IPS-18c (cell line): ENCODE measurements around the gene KIAA0825.

ENCODE experiments used
- H3K4me3 ChIP-seq: 2 replicates; pipeline ENCODE4 v1.7.0; 2013; ENCODE audit warnings: low read depth, mild to moderate bottlenecking, low read length, moderate library complexity; ENCODE audit not compliant: insufficient read depth
- H3K9me3 ChIP-seq: one replicate; pipeline ENCODE4 v1.6.1; 2013; ENCODE audit warnings: mild to moderate bottlenecking, low read length, moderate library complexity; ENCODE audit not compliant: control insufficient read depth, insufficient read depth

KIAA0825 gene

DNA sequence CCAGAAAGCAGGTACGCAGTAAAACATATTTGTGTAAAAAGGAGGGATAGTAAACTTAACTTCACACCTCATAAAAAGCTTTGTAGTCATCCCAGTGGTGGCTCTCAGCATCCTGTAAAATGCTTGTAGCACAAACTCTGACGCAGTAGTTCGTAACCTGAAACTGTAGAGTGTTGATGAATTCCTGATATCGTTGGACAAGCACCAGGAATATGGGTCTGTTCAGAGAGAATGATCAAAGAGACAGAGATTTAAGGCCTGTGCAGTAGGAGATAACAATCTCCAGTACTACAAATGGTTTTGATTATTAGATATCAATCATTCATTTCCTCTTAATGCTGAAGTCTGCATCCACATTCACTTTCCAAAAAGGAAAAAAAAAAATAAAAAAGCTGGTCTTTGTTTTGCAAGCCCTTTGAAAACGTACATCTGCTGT, 148.5 kb downstream of the KIAA0825 start:
- H3K9me3 ChIP-seq: no peaks in the 10 kb centered on the region
- no peak overlapping the region for H3K4me3 ChIP-seq

DNA sequence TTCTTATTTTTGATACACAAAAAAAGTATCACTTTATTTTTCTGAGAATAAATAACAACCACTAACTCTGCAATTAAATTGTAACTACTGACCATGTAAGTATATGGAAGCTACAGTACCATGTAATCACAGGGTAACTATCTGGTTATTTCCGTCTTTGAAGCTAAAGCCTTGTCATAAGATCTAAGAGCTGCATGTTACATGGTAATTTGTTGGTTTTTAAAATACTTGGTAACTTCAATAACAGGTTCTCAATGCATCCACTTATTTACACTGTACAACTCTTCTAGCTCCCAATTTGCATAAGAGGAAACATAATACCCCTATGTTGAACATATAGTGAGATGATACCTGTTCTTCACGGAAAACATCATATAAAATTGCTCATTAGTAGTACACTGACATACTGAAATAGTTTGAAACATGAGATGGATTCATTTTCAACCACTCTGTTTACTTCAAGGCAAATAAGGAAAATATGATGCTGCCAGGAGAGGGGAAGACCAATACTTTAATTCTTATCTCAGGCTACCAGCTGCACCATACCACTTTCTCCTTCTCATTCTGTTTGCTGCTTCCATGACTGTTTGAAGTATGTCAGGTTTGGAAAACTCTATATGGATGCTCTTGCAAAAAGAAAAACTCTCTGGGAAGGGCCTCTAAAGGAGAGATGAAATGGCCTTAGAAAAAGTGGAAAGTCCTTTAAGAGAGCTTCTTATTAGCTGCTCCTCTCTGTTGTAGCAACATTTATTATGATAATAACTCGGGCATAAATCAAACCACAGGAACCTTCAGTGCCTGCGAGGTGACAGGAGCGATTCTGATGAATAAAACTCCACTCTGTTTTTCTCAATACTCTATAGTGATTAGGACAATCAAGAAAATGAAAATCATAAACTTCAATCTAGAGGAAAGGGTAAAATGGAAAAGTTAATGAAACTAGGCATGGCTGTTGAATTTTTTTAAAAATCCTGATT, 150.2 kb downstream of the KIAA0825 start:
- Histone ChIP-seq H3K9me3 (no peaks in the 10 kb centered on the region), H3K4me3 (no peak overlapping the region)

DNA sequence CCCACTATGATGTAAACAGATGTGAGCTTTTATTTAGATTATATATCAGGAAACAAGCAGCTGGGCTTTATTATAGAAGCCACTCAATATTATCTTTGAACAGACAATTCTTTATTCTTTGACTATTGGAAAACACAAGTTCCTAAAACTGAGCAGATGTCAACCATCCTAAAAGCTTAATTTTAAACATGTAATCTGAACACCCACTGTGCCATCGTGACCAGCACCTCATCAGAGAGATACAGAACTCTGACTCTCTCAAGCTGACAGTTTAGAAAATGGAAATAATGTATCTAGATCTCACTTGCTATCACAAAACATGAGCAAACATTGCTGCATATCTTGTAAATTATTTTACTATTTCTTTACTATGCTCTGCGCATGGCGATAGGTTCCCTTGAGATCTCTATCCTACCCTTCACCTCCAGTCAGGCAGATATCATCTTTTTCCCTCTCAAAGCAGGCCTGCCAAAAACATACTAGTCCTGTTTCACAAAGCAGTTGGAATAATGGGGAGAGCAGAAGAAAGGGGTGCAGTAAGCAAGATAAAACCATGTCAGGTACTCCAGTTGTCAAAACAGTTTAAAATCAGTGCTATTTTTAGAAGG, 151.0 kb downstream of the KIAA0825 start:
- Histone ChIP-seq H3K9me3 (no peaks in the 10 kb centered on the region), H3K4me3 (no peak overlapping the region)

DNA sequence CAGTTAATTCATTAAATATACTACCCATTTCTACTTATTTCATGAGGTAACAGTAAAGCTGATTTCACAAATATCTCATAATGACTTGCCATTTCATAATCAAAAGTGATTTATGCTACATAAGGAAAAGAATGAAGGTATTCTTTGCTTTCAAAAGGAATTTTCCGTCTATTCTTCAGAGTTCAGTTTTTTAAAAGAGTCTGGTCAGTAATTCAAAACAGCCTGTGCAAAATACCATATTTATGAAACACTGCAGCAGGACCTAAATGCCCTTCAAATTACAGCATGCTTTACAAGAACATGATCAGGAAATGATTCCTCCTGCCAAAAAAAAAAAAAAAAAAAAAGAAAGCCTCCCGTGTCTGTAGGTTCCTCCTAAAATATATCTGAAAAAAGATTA, 154.7 kb downstream of the KIAA0825 start:
- no peaks in the 10 kb centered on the region for H3K9me3 ChIP-seq

DNA sequence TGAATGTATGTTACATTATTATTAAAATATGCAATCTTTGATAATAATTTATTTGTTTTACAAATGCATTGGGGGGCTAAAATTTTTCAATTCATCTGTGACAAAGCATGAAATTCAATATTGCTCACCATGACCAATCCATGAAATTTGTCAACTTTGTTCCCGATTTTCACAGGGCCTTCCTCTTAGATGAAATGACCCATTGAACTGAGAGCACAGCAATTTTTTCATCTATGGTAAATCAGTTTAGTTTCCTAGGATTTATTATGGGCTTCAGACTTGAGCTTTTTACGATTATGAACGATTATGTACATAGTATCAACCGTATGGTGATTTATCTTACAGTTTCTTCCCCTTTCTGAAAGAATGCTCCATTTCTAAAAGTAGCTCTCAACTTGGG, 157.3 kb downstream of the KIAA0825 start:
- Histone ChIP-seq H3K4me3 (no peak overlapping the region), H3K9me3 (no peaks in the 10 kb centered on the region)

More for the DNA sequence above, 154.7 kb downstream of the KIAA0825 start:
- H3K4me3 ChIP-seq: no peak overlapping the region

DNA sequence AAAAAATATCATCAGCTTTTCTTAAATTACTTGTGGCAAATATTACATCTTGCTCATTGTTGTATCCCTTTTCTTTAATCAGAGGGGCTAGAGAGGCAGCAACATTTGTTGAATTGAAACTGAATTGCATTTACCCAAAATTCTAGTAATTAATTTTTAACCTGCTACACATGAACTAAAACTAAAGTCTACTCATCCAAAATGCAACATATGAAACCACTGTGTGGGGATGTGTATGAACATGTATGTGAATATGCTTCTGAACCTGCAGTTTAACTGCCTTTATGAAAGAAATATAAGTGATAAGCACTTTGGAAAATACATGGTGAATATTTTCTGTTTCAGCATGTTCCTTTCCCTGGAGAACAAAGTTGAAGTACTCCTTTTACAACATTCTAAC, 158.5 kb downstream of the KIAA0825 start:
- Histone ChIP-seq H3K9me3 (no peaks in the 10 kb centered on the region), H3K4me3 (no peak overlapping the region)

DNA sequence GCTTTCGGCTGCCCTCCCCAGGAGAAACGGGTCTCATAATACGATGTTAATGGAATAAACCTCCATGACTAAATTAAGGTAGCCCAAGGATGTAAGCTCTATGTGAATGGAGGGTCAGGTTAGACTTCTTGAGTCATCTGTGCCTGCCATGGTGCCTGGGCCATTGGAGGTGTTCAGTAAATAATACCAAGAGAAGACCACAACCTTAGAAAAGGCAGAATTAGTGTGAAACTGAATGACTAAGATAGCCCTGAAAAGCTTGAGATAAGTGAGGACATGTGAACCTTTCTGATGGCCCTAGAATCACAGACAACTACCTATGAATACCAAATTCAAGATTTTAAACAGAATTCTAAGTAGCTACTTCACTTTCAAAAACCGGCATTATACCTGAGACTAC, 160.6 kb downstream of the KIAA0825 start:
- Histone ChIP-seq H3K9me3 (no peaks in the 10 kb centered on the region), H3K4me3 (no peak overlapping the region)

DNA sequence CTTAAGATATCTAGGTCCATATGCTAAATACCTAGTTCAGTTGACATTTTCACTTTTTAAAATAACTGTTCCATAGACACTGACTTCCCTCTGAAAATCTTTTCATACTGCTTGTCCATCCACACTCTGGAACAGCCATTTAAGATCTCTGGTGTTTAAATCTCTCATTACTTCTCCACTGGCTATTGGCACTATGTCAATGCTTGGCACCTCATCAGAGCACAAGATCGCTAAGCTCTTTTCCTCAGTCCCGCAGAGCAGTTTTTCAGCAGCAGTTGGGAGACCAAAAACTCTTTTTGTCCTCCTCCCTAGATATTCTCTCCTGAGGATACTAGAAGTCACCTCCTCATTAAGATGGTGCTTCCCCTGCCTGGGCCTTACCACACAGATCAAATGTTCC, 172.7 kb downstream of the KIAA0825 start:
- H3K9me3 ChIP-seq: no peaks in the 10 kb centered on the region

DNA sequence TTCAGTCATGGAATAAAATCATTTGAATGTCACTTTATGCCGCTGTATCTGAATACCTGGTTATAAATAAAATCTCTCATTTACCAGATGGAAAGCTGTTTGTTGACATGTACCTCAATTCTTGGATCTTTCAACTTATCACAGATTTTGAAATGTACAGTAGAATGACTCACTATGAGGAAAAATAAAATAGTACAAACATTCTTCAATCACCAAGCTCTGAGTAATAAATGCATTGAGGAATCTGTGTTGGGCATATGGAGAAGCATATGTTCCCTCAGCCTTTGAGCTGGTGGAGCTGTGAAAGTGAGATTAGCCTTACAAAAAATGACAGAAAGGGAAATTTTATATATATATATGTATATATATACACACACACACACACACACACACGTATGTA, 175.4 kb downstream of the KIAA0825 start:
- H3K9me3 ChIP-seq: no peaks in the 10 kb centered on the region
- no peak overlapping the region for H3K4me3 ChIP-seq

More for the DNA sequence above, 172.7 kb downstream of the KIAA0825 start:
- H3K4me3 ChIP-seq: no peak overlapping the region

DNA sequence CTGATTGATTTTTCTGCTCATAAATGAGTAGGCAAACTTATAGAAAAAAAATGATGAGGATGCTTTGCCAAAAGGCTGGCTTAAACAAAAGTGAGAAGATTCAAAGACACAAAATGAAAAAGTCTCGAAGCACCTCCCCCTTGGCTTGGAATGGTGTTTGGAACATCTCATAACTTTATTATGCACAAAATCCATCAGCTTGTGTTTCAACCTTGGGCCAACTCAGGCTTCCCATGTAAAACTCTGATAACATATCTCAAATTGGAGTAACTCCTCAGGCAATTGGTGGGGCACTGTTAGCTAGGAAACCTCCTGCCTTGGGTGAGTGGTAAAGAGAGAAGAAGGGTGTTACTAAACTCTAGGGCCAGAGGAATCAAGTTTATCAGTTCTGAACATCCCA, 176.3 kb downstream of the KIAA0825 start:
- H3K9me3 ChIP-seq: no peaks in the 10 kb centered on the region

DNA sequence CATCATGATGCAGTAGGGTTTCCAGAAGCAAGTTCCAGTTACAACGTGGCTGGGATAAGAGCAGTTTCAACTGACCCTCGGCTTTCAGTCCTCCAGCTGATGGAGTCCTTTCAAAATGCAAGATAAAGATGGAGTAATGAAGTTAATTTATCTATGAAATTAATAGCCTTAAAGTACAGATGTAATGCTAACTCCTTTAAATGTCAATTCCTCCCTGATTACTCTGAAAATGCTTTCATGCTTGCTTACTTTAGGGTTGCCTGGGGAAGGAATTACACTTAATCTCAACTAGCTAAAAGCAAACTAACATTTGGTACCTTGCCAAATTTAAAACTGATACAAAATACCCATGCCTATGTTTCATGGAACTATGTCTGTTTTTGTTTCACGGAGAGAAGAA, 178.4 kb downstream of the KIAA0825 start:
- no peak overlapping the region for H3K4me3 ChIP-seq

More for the DNA sequence above, 176.3 kb downstream of the KIAA0825 start:
- no peak overlapping the region for H3K4me3 ChIP-seq

DNA sequence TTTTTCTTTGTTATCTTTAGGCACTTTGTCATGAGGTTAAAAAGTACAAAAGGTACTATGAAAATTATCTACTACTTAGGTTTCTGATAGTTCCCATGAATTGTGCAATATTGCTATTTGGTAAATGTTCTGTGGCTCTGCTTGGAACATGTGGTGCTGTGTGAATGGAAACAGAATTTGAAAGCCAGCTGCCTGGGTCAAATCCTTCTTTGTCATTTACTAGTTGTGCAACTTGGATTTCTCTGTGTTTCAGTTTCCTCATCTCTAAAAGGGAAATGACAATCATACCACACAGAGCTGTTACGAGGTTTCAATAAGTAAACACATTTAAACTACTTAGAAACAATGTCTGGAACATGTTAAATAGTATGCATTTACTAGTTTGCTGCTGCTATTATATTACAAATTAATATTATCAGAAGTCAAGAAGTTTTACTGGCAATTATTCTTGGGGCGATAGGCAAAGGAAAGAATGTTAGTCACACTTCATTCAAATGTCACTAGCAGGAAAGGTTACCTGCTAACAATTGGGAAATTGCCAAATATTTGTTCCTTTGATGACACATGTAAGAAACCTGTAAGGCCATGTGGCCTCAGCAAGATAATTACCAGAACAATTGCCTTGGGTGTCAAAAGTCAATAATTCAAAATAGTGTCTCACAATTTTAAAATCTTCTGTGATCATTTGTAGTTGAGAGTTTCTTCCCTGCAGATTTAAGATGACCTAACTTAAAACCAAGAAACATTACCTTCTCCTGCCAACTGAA, 184.8 kb downstream of the KIAA0825 start:
- Histone ChIP-seq H3K4me3 (no peak overlapping the region), H3K9me3 (no peaks in the 10 kb centered on the region)

More for the DNA sequence above, 178.4 kb downstream of the KIAA0825 start:
- H3K9me3 ChIP-seq: no peaks in the 10 kb centered on the region

DNA sequence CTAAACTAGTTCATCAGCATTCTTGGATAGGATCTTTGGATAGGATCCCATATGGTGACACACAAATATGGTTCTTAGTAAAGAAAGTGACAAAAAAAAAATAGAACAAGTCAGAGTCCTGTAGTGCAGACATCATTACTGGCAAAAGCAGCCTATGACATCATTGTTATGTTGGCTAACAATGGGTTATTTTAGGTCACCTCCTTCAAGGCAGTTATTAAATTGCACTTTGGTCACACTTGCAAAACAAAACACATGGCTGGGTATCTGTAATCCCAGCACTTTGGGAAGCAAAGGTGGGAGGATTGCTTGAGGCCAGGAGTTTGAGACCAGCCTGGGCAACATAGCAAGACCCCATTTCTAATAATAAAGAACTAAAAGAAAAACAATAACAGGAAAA, 185.9 kb downstream of the KIAA0825 start:
- H3K9me3 ChIP-seq: no peaks in the 10 kb centered on the region
- H3K4me3 ChIP-seq: no peak overlapping the region

DNA sequence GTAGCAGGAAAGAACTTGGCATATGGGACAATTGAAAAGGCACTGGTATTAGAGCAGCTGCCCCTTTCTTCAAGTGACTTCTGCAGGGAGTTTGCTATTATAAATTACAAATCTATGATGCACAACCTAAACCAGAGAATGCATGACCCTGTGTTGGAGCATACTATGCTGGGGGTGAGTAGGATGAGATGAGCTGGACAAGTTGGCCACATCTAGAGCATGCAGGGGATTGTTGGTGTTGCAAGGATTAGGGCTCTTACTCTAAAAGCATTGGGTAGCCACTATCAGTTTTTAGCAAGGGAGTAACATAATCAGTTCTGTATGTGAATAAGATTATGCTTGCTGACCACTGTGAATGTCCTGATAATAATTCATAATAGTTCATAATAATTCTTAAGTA, 186.7 kb downstream of the KIAA0825 start:
- H3K4me3 ChIP-seq: no peak overlapping the region
- H3K9me3 ChIP-seq: no peaks in the 10 kb centered on the region

DNA sequence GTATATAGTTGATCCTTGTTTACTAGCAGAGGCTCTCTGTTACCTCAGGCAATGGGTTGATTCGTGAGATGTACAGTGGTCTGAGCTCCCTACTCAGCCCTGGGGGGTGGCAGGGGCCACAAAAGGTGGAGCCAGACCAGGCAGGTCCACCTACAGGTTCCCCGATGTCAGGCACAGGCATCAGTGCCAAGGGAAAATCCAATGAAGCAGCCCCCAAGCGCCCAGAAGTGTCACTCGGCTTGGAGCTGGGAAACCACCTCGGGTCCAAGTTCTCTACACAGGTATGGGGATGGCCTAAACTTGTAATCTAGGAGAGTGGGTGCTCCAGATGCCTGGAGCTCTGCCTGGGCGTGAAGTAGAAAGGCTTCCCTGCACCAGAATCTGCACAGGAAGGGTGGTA, 188.8 kb downstream of the KIAA0825 start:
- H3K4me3 ChIP-seq: no peak overlapping the region

DNA sequence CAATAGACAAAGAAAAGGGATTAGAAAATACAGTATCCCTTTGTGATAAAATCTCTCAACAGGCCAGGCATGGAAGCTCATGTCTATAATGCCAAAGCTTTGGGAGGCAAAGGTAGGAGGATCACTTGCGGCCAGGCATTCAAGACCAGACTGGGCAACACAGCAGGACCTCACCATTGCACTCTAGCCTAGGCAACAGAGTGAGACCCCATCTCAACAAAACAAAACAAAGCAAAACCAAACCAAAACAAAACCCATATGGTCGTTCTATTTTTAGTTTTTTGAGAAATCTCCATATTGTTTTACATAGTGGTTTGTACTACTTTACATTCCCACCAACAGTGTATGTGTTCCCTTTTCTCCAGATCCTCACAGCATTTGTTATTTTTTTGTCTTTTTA, 193.0 kb downstream of the KIAA0825 start:
- H3K4me3 ChIP-seq: no peak overlapping the region
- no peaks in the 10 kb centered on the region for H3K9me3 ChIP-seq

More for the DNA sequence above, 188.8 kb downstream of the KIAA0825 start:
- no peaks in the 10 kb centered on the region for H3K9me3 ChIP-seq

DNA sequence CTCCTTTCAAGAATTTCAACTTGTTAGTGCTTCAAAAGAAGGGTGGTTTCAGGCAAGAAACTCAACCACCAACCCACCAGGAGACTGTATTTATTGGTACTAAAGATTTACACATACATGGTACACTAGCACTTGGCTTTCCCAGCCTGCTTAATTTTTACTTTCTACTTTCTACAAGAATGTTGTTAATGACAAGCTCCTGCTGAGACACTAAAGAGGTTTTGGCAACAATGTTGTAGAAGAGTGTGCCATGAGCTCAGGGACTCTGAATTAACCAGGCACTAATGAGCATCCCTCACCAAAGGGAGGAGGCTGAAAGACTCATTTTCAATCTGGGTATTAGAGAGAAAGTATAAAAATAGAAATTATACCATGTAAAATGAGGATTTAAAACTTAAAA, 195.0 kb downstream of the KIAA0825 start:
- Histone ChIP-seq H3K9me3 (no peaks in the 10 kb centered on the region), H3K4me3 (no peak overlapping the region)
